OCI-LY3 (cell line): ENCODE data around the gene HPS6.
"Not testable (repeated sequence)": the region's sequence is repeated elsewhere in the genome, so short reads cannot be mapped to it uniquely, and the experiment has no call there.

Experiments used
- H2AFZ ChIP-seq: fragments of 200-600, 300-600 bp; shearing (Covaris generic); 2 replicates; pipeline ENCODE4 v1.6.0; 2014; ENCODE audit warnings: antibody characterized with exemption, low read depth, low read length
- H3K27ac ChIP-seq: fragments of 200-600, 300-600 bp; sonication (generic); 2 replicates; pipeline ENCODE4 v1.5.1; 2014; ENCODE audit warnings: mild to moderate bottlenecking, low read length, moderate library complexity, mixed read lengths
- H3K27me3 ChIP-seq: fragments of 200-600, 300-600 bp; sonication (generic); 2 replicates; pipeline ENCODE4 v1.6.1; 2014; ENCODE audit warnings: low read depth, low read length, mixed read lengths
- H3K36me3 ChIP-seq: fragments of 200-600, 300-600 bp; sonication (generic); replicated peaks from 2 replicates; pipeline ENCODE3; 2014; ENCODE audit warnings: low read depth, low read length, mixed read lengths
- H3K4me1 ChIP-seq: fragments of 300-600, 200-600 bp; sonication (generic); 2 replicates; pipeline ENCODE4 v1.6.1; 2014; ENCODE audit warnings: low read length, mixed read lengths
- H3K4me2 ChIP-seq: fragments of 200-600, 300-600 bp; sonication (generic); 2 replicates; pipeline ENCODE4 v1.6.1; 2014; ENCODE audit warnings: low read length, mixed read lengths
- H3K4me3 ChIP-seq: fragments of 300-600, 200-600 bp; sonication (generic); 2 replicates; pipeline ENCODE4 v1.5.1; 2014; ENCODE audit warnings: antibody characterized with exemption, mild to moderate bottlenecking, low read length, moderate library complexity
- H3K79me2 ChIP-seq: fragments of 300-600, 200-600 bp; shearing (Covaris generic); 2 replicates; pipeline ENCODE4 v1.6.1; 2014; ENCODE audit warnings: mild to moderate bottlenecking, low read length, mixed read lengths
- H3K9ac ChIP-seq: fragments of 300-600, 200-600 bp; shearing (Covaris generic); 2 replicates; pipeline ENCODE4 v1.6.0; 2014; ENCODE audit warnings: mild to moderate bottlenecking, low read length, moderate library complexity
- H3K9me3 ChIP-seq: fragments of 200-600, 300-600 bp; shearing (Covaris generic); 2 replicates; pipeline ENCODE4 v1.6.1; 2014; ENCODE audit warnings: low read length, mixed read lengths; ENCODE audit not compliant: insufficient read depth
- H4K20me1 ChIP-seq: fragments of 200-600, 300-600 bp; sonication (generic); 2 replicates; pipeline ENCODE4 v1.6.1; 2016; ENCODE audit warnings: low read length, mixed read lengths; ENCODE audit not compliant: insufficient read depth
- EZH2phosphoT487 ChIP-seq: fragments of 200-600 bp; shearing (Covaris generic); IDR thresholded peaks from 2 replicates; pipeline ENCODE4 v1.6.1; 2018; ENCODE audit warnings: antibody characterized with exemption, mixed run types, low read depth
- TF ChIP-seq, protein P1 (sequence below): fragments of 200-600, 300-600 bp; sonication (generic); IDR thresholded peaks from 2 replicates; pipeline ENCODE4 v1.5.1; 2014; ENCODE audit warnings: antibody characterized with exemption, low read length, low read depth

The HPS6 gene

GRCh38 chr10:102024799-102025198 lies 40.4 kb upstream of the HPS6 start:
- Histone ChIP-seq H3K9me3 (no peaks in the 10 kb centered on the region), H3K4me3 (no peak overlapping the region), H3K79me2 (no peaks in the 10 kb centered on the region), H2AFZ (no peak overlapping the region), H3K27me3 (no peaks in the 10 kb centered on the region), H3K4me1 (no peaks in the 10 kb centered on the region), H3K27ac (no peak overlapping the region), H3K4me2 (no peak overlapping the region), H4K20me1 (no peaks in the 10 kb centered on the region), H3K9ac (no peak overlapping the region), H3K36me3 (peaks cover 6% of the 10 kb centered on the region)
- no peak for TF ChIP-seq EZH2phosphoT487
- TF ChIP-seq, protein P1, sequence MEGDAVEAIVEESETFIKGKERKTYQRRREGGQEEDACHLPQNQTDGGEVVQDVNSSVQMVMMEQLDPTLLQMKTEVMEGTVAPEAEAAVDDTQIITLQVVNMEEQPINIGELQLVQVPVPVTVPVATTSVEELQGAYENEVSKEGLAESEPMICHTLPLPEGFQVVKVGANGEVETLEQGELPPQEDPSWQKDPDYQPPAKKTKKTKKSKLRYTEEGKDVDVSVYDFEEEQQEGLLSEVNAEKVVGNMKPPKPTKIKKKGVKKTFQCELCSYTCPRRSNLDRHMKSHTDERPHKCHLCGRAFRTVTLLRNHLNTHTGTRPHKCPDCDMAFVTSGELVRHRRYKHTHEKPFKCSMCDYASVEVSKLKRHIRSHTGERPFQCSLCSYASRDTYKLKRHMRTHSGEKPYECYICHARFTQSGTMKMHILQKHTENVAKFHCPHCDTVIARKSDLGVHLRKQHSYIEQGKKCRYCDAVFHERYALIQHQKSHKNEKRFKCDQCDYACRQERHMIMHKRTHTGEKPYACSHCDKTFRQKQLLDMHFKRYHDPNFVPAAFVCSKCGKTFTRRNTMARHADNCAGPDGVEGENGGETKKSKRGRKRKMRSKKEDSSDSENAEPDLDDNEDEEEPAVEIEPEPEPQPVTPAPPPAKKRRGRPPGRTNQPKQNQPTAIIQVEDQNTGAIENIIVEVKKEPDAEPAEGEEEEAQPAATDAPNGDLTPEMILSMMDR = no peak

GRCh38 chr10:102027261-102027660 lies 37.9 kb upstream of the HPS6 start:
- no peak overlapping the region for H3K27ac ChIP-seq
- H3K27me3 ChIP-seq = no peaks in the 10 kb centered on the region
- TF ChIP-seq, protein P1 = no peak
- no peak for TF ChIP-seq EZH2phosphoT487
- no peaks in the 10 kb centered on the region for H4K20me1 ChIP-seq
- no peak overlapping the region for H2AFZ ChIP-seq
- H3K4me2 ChIP-seq = no peak overlapping the region
- no peak overlapping the region for H3K4me3 ChIP-seq
- peaks cover 6% of the 10 kb centered on the region for H3K36me3 ChIP-seq
- no peaks in the 10 kb centered on the region for H3K4me1 ChIP-seq
- no peaks in the 10 kb centered on the region for H3K9me3 ChIP-seq
- no peak overlapping the region for H3K9ac ChIP-seq
- no peaks in the 10 kb centered on the region for H3K79me2 ChIP-seq

DNA sequence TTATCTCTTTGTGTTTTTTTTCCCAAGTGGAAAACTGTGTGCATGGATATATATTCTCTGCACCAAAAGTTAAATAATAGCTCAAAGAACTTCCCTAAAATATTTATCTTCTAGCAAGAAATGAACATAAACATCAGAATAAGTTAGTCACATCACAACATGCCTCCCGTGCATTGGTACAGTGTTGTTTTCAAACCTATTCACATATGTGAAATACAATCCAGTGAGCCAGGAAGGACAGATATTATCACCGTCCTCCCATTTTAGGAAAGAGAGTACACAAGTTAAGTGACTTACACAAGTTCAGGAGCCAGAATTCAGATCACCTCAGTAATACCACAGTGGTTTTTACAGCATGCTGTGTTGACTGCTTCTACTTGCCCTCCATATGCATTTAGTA lies 31.4 kb upstream of the HPS6 start:
- Histone ChIP-seq H3K9me3 (no peaks in the 10 kb centered on the region), H4K20me1 (no peaks in the 10 kb centered on the region), H3K79me2 (no peaks in the 10 kb centered on the region), H3K36me3 (peaks cover 3% of the 10 kb centered on the region), H3K27me3 (no peaks in the 10 kb centered on the region), H3K4me1 (no peaks in the 10 kb centered on the region), H3K27ac (no peak overlapping the region), H3K9ac (no peak overlapping the region), H3K4me2 (no peak overlapping the region), H2AFZ (no peak overlapping the region), H3K4me3 (no peak overlapping the region)
- TF ChIP-seq EZH2phosphoT487 = no peak
- TF ChIP-seq, protein P1 = no peak

DNA sequence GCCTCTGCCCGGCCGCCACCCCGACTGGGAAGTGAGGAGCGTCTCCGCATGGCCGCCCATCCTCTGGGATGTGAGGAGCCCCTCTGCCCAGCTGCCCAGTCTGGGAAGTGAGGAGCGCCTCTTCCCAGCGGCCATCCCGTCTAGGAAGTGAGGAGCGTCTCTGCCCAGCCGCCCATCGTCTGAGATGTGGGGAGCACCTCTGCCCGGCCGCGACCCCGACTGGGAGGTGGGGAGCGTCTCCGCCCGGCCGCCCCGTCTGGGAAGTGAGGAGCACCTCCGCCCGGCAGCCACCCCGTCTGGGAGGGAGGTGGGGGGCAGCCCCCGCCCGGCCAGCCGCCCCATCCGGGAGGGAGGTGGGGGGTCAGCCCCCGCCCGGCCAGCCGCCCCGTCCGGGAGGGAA lies 29.3 kb upstream of the HPS6 start:
- not testable (repeated sequence) for H3K9me3 ChIP-seq, H3K79me2 ChIP-seq, H3K27ac ChIP-seq, H3K4me1 ChIP-seq, H3K4me3 ChIP-seq, H2AFZ ChIP-seq, H3K9ac ChIP-seq, H4K20me1 ChIP-seq, H3K27me3 ChIP-seq, H3K4me2 ChIP-seq, H3K36me3 ChIP-seq

GRCh38 chr10:102038410-102038809 lies 26.7 kb upstream of the HPS6 start:
- Histone ChIP-seq H4K20me1 (peaks cover 8% of the 10 kb centered on the region; the same call in 1 of the 2 replicates), H3K9ac (no peak overlapping the region), H3K27me3 (no peaks in the 10 kb centered on the region), H3K4me3 (no peak overlapping the region), H3K4me1 (no peaks in the 10 kb centered on the region), H3K79me2 (0 out of 2 replicates have a peak, but pooled peaks cover 8% of the 10 kb centered on the region), H3K9me3 (no peaks in the 10 kb centered on the region), H3K36me3 (no peaks in the 10 kb centered on the region), H3K27ac (no peak overlapping the region), H2AFZ (no peak overlapping the region), H3K4me2 (no peak overlapping the region)
- TF ChIP-seq, protein P1 = no peak
- no peak for TF ChIP-seq EZH2phosphoT487
